HEK293 (cell line): ENCODE data around the gene WLS.

Source experiments
- CTCF ChIA-PET: fragments of 350-600 bp; formaldehyde crosslinking; extraction: SDS; loops from one replicate; lab custom pipeline; 2021; ENCODE audit warnings: antibody characterized with exemption; lab: Yijun Ruan, JAX
- POLR2A ChIA-PET: fragments of 300-600 bp; formaldehyde crosslinking; extraction: SDS; loops from one replicate; lab custom pipeline; 2020; ENCODE audit warnings: antibody characterized with exemption, inconsistent platforms; lab: Yijun Ruan, JAX
- H3K27ac ChIP-seq: fragments of 200-500 bp; sonication (Bioruptor generic); 2 replicates; pipeline ENCODE4 v1.5.1; 2014; ENCODE audit warnings: low read depth, low read length, control low read depth, inconsistent platforms; ENCODE audit errors: extremely low read depth
- H3K36me3 ChIP-seq, 2 experiments: fragments of 200-500 bp in 1 of 2; sonication (Bioruptor generic) in 1 of 2; 1 replicate in 1 of 2; 2 replicates in 1 of 2; pipeline ENCODE4 v1.5.1; 2014 to 2017; ENCODE audit warnings: inconsistent platforms in 2 of 2, low read length in 2 of 2; ENCODE audit not compliant: control insufficient read depth in 2 of 2, insufficient read depth in 1 of 2
- H3K4me1 ChIP-seq: fragments of 200-500 bp; sonication (Bioruptor generic); 2 replicates; pipeline ENCODE4 v1.5.1; 2014; ENCODE audit warnings: mild to moderate bottlenecking, low read length, inconsistent platforms; ENCODE audit not compliant: control insufficient read depth, insufficient read depth
- H3K4me3 ChIP-seq: 2 replicates; pipeline ENCODE4 v1.5.1; 2011; ENCODE audit warnings: low read depth, mild to moderate bottlenecking, control low read depth, low read length, moderate library complexity
- H3K9me3 ChIP-seq: fragments of 200-500 bp; sonication (Bioruptor generic); 2 replicates; pipeline ENCODE4 v1.5.1; 2014; ENCODE audit warnings: low read depth, low read length, inconsistent platforms; ENCODE audit not compliant: control insufficient read depth, insufficient read depth
- FEZF1 ChIP-seq: fragments of 450-650 bp; formaldehyde crosslinking; IDR thresholded peaks from 2 replicates; pipeline ENCODE4 v1.5.1; 2016; ENCODE audit warnings: missing biosample characterization, missing genetic modification characterization
- HOXA7 ChIP-seq: sonication (generic); formaldehyde crosslinking; IDR thresholded peaks from 2 replicates; pipeline ENCODE4 v1.8.1; 2022; ENCODE audit warnings: missing genetic modification reagents, borderline replicate concordance
- KLF16 ChIP-seq: fragments of 450-650 bp; formaldehyde crosslinking; IDR thresholded peaks from 2 replicates; pipeline ENCODE4 v1.5.1; 2017; ENCODE audit warnings: missing biosample characterization, missing genetic modification characterization
- MEIS1 ChIP-seq: sonication (generic); formaldehyde crosslinking; IDR thresholded peaks from 2 replicates; pipeline ENCODE4 v1.8.1; 2022; ENCODE audit warnings: missing genetic modification reagents, mild to moderate bottlenecking, borderline replicate concordance
- MZF1 ChIP-seq: fragments of 450-650 bp; formaldehyde crosslinking; IDR thresholded peaks from 2 replicates; pipeline ENCODE4 v1.5.1; 2017; ENCODE audit warnings: missing biosample characterization, missing genetic modification characterization, borderline replicate concordance
- REPIN1 ChIP-seq: fragments of 450-650 bp; formaldehyde crosslinking; IDR thresholded peaks from 2 replicates; pipeline ENCODE4 v1.5.1; 2017; ENCODE audit warnings: missing biosample characterization, missing genetic modification characterization, low read depth
- SP7 ChIP-seq: fragments of 450-650 bp; formaldehyde crosslinking; IDR thresholded peaks from 2 replicates; pipeline ENCODE4 v1.5.1; 2016; ENCODE audit warnings: missing biosample characterization, missing genetic modification characterization
- WT1 ChIP-seq: fragments of 450-650 bp; formaldehyde crosslinking; IDR thresholded peaks from 2 replicates; pipeline ENCODE4 v1.5.1; 2016; ENCODE audit warnings: missing biosample characterization, missing genetic modification characterization
- ZBTB17 ChIP-seq: fragments of 450-650 bp; formaldehyde crosslinking; IDR thresholded peaks from 2 replicates; pipeline ENCODE4 v1.5.1; 2016; ENCODE audit warnings: missing biosample characterization, missing genetic modification characterization
- ZFHX2 ChIP-seq: fragments of 450-650 bp; formaldehyde crosslinking; conservative IDR thresholded peaks from 2 replicates; pipeline ENCODE4 v1.5.1; 2016; ENCODE audit warnings: missing biosample characterization, missing genetic modification characterization
- ZNF18 ChIP-seq: fragments of 450-650 bp; formaldehyde crosslinking; IDR thresholded peaks from 2 replicates; pipeline ENCODE4 v1.5.1; 2016; ENCODE audit warnings: missing biosample characterization, missing genetic modification characterization
- ZNF350 ChIP-seq: fragments of 450-650 bp; formaldehyde crosslinking; IDR thresholded peaks from 2 replicates; pipeline ENCODE4 v1.5.0; 2017; ENCODE audit warnings: missing biosample characterization, mild to moderate bottlenecking, missing genetic modification characterization
- ZNF48 ChIP-seq: fragments of 450-650 bp; formaldehyde crosslinking; IDR thresholded peaks from 2 replicates; pipeline ENCODE4 v1.5.1; 2016; ENCODE audit warnings: missing biosample characterization, missing genetic modification characterization
- ZNF529 ChIP-seq: fragments of 450-650 bp; formaldehyde crosslinking; IDR thresholded peaks from 2 replicates; pipeline ENCODE4 v1.5.1; 2017; ENCODE audit warnings: missing genetic modification characterization, missing biosample characterization; ENCODE audit not compliant: insufficient replicate concordance
- ZNF548 ChIP-seq: fragments of 450-650 bp; formaldehyde crosslinking; IDR thresholded peaks from 2 replicates; pipeline ENCODE4 v1.5.1; 2016; ENCODE audit warnings: missing biosample characterization, missing genetic modification characterization
- ZNF658 ChIP-seq: fragments of 450-650 bp; formaldehyde crosslinking; IDR thresholded peaks from 2 replicates; pipeline ENCODE4; 2016; ENCODE audit warnings: missing biosample characterization, missing genetic modification characterization
- ZNF747 ChIP-seq: fragments of 450-650 bp; formaldehyde crosslinking; IDR thresholded peaks from 2 replicates; pipeline ENCODE4 v1.5.1; 2016; ENCODE audit warnings: missing biosample characterization, missing genetic modification characterization
- ZNF768 ChIP-seq: fragments of 450-650 bp; formaldehyde crosslinking; IDR thresholded peaks from 2 replicates; pipeline ENCODE4 v1.5.1; 2018; ENCODE audit warnings: missing biosample characterization, mild to moderate bottlenecking, missing genetic modification characterization
- TF ChIP-seq, protein P1 (sequence below): fragments of 450-650 bp; IDR thresholded peaks from 2 replicates; pipeline ENCODE4 v1.5.1; 2018; ENCODE audit warnings: missing biosample characterization, mild to moderate bottlenecking, missing genetic modification characterization
- TF ChIP-seq, protein P2 (sequence below): fragments of 450-650 bp; formaldehyde crosslinking; IDR thresholded peaks from 2 replicates; pipeline ENCODE4 v1.5.1; 2016; ENCODE audit warnings: missing biosample characterization, missing genetic modification characterization
- TF ChIP-seq, protein P3 (sequence below): fragments of 450-650 bp; formaldehyde crosslinking; IDR thresholded peaks from 2 replicates; pipeline ENCODE4 v1.5.1; 2016; ENCODE audit warnings: missing biosample characterization, missing genetic modification characterization
- TF ChIP-seq, protein P4 (sequence below): fragments of 450-650 bp; formaldehyde crosslinking; IDR thresholded peaks from 2 replicates; pipeline ENCODE4 v1.5.1; 2016; ENCODE audit warnings: missing biosample characterization, missing genetic modification characterization

The WLS gene

GRCh38 chr1:68175621-68176398 is 56.5 kb downstream of the WLS start (continued):
- TF ChIP-seq, protein P1, sequence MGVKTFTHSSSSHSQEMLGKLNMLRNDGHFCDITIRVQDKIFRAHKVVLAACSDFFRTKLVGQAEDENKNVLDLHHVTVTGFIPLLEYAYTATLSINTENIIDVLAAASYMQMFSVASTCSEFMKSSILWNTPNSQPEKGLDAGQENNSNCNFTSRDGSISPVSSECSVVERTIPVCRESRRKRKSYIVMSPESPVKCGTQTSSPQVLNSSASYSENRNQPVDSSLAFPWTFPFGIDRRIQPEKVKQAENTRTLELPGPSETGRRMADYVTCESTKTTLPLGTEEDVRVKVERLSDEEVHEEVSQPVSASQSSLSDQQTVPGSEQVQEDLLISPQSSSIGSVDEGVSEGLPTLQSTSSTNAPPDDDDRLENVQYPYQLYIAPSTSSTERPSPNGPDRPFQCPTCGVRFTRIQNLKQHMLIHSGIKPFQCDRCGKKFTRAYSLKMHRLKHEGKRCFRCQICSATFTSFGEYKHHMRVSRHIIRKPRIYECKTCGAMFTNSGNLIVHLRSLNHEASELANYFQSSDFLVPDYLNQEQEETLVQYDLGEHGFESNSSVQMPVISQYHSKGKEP (tag by site-specific recombination): no peak
- TF ChIP-seq REPIN1 (tag by site-specific recombination): no peak
- TF ChIP-seq ZNF548 (tag by site-specific recombination): no peak
- no peak for TF ChIP-seq ZNF658 (tag by site-specific recombination)
- TF ChIP-seq FEZF1 (tag by site-specific recombination): peak; percentile 27; the same call in 1 of the 2 replicates
- no peak for TF ChIP-seq ZNF768 (tag by site-specific recombination)
- TF ChIP-seq, all 188 proteins: peak for 12

- no peak overlapping the region for H3K4me3 ChIP-seq
- ChIA-PET CTCF (interaction anchor here (1.2 to 2.5 kb wide), 4 partner anchors 8 to 57 kb away, joined by 3 to 10 read pairs (median 4); no protein-coding TSS in a partner anchor), POLR2A (no interaction called here)
- no peaks in the 10 kb centered on the region for H3K9me3 ChIP-seq
- no peak overlapping the region for H3K27ac ChIP-seq
- no peaks in the 10 kb centered on the region for H3K36me3 ChIP-seq
- TF ChIP-seq ZNF18: peak; percentile 57
- TF ChIP-seq WT1 (tag by site-specific recombination): 0 out of 2 replicates have a peak, but pooled peaks have one; percentile 10
- TF ChIP-seq MEIS1 (CRISPR knock-in tag): no peak
- TF ChIP-seq, protein P2, sequence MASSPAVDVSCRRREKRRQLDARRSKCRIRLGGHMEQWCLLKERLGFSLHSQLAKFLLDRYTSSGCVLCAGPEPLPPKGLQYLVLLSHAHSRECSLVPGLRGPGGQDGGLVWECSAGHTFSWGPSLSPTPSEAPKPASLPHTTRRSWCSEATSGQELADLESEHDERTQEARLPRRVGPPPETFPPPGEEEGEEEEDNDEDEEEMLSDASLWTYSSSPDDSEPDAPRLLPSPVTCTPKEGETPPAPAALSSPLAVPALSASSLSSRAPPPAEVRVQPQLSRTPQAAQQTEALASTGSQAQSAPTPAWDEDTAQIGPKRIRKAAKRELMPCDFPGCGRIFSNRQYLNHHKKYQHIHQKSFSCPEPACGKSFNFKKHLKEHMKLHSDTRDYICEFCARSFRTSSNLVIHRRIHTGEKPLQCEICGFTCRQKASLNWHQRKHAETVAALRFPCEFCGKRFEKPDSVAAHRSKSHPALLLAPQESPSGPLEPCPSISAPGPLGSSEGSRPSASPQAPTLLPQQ (tag by site-specific recombination): no peak
- no peak for TF ChIP-seq KLF16 (tag by site-specific recombination)
- TF ChIP-seq SP7 (tag by site-specific recombination): 0 out of 2 replicates have a peak, but pooled peaks have one; percentile 12
- no peak for TF ChIP-seq ZNF48
- TF ChIP-seq MZF1 (tag by site-specific recombination): no peak
- no peak for TF ChIP-seq ZNF747 (tag by site-specific recombination)
- peak; percentile 25; the same call in 1 of the 2 replicates for TF ChIP-seq ZBTB17
- TF ChIP-seq, protein P3, sequence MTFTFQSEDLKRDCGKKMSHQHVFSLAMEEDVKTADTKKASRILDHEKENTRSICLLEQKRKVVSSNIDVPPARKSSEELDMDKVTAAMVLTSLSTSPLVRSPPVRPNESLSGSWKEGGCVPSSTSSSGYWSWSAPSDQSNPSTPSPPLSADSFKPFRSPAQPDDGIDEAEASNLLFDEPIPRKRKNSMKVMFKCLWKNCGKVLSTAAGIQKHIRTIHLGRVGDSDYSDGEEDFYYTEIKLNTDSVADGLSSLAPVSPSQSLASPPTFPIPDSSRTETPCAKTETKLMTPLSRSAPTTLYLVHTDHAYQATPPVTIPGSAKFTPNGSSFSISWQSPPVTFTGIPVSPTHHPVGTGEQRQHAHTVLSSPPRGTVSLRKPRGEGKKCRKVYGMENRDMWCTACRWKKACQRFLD: no peak
- no peak for TF ChIP-seq ZNF529 (tag by site-specific recombination)
- TF ChIP-seq, protein P4, sequence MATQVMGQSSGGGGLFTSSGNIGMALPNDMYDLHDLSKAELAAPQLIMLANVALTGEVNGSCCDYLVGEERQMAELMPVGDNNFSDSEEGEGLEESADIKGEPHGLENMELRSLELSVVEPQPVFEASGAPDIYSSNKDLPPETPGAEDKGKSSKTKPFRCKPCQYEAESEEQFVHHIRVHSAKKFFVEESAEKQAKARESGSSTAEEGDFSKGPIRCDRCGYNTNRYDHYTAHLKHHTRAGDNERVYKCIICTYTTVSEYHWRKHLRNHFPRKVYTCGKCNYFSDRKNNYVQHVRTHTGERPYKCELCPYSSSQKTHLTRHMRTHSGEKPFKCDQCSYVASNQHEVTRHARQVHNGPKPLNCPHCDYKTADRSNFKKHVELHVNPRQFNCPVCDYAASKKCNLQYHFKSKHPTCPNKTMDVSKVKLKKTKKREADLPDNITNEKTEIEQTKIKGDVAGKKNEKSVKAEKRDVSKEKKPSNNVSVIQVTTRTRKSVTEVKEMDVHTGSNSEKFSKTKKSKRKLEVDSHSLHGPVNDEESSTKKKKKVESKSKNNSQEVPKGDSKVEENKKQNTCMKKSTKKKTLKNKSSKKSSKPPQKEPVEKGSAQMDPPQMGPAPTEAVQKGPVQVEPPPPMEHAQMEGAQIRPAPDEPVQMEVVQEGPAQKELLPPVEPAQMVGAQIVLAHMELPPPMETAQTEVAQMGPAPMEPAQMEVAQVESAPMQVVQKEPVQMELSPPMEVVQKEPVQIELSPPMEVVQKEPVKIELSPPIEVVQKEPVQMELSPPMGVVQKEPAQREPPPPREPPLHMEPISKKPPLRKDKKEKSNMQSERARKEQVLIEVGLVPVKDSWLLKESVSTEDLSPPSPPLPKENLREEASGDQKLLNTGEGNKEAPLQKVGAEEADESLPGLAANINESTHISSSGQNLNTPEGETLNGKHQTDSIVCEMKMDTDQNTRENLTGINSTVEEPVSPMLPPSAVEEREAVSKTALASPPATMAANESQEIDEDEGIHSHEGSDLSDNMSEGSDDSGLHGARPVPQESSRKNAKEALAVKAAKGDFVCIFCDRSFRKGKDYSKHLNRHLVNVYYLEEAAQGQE (tag by site-specific recombination): no peak
- TF ChIP-seq ZNF350 (tag by site-specific recombination): no peak
- TF ChIP-seq HOXA7: no peak
- 0 out of 2 replicates have a peak, but pooled peaks have one; percentile 6 for TF ChIP-seq ZFHX2 (tag by site-specific recombination)
- peaks cover 34% of the 10 kb centered on the region for H3K4me1 ChIP-seq
These were observed 57.6 kb downstream of the WLS start for GRCh38 chr1:68174738-68175113.
